Smooth muscle cell (in vitro differentiated cells): ENCODE data around the gene RNF123. TPM values are rescaled to one million over a fixed set of nuclear protein-coding genes. Genes with fewer than 3 reads are reported as not detected.
A peak's percentile ranks its signal among the peaks of the same experiment; 100 is the strongest.

Source experiments
- DNase-seq: peaks from one replicate; lab custom pipeline; 2025; ENCODE audit not compliant: unreplicated experiment; lab: John Stamatoyannopoulos, UW
- H2AFZ ChIP-seq: fragments of 200-600 bp; sonication (generic); 2 replicates; pipeline ENCODE4 v1.6.0; 2016; ENCODE audit warnings: antibody characterized with exemption, low read depth, mild to moderate bottlenecking
- H3F3A ChIP-seq: fragments of 200-600 bp; sonication (generic); 2 replicates; pipeline ENCODE4 v1.6.0; 2017; ENCODE audit warnings: antibody characterized with exemption, low read depth
- H3K27ac ChIP-seq: fragments of 200-600 bp; sonication (generic); 2 replicates; pipeline ENCODE4 v1.5.1; 2016; ENCODE audit warnings: low read depth, mild to moderate bottlenecking
- H3K27me3 ChIP-seq: fragments of 200-600 bp; sonication (generic); 2 replicates; pipeline ENCODE4 v1.6.1; 2016; ENCODE audit warnings: low read depth, mild to moderate bottlenecking
- H3K36me3 ChIP-seq: fragments of 200-600 bp; sonication (generic); 2 replicates; pipeline ENCODE4 v1.5.1; 2016; ENCODE audit warnings: low read depth
- H3K4me1 ChIP-seq: fragments of 200-600 bp; sonication (generic); 2 replicates; pipeline ENCODE4 v1.5.1; 2016; ENCODE audit warnings: low read depth
- H3K4me2 ChIP-seq: fragments of 200-600 bp; sonication (generic); 2 replicates; pipeline ENCODE4 v1.6.0; 2016; ENCODE audit warnings: mild to moderate bottlenecking
- H3K4me3 ChIP-seq: fragments of 200-600 bp; sonication (generic); 2 replicates; pipeline ENCODE4 v1.5.1; 2016; ENCODE audit warnings: mild to moderate bottlenecking
- H3K79me2 ChIP-seq: fragments of 200-600 bp; sonication (generic); 2 replicates; pipeline ENCODE4 v1.6.0; 2016; ENCODE audit warnings: low read depth, mild to moderate bottlenecking
- H3K9ac ChIP-seq: fragments of 200-600 bp; sonication (generic); 2 replicates; pipeline ENCODE4 v1.6.0; 2016; ENCODE audit warnings: low read depth
- H3K9me3 ChIP-seq: fragments of 200-600 bp; sonication (generic); replicated peaks from 2 replicates; pipeline ENCODE4 v1.5.1; 2016; ENCODE audit warnings: low read depth
- H4K20me1 ChIP-seq: fragments of 200-600 bp; sonication (generic); 2 replicates; pipeline ENCODE4 v1.6.0; 2016; ENCODE audit warnings: low read depth
- WGBS: methylation state at CpG from one replicate; pipeline ENCODE4 v1.1.7; 2016; ENCODE audit warnings: low lambda C conversion rate; 5-methylcytosine and 5-hydroxymethylcytosine counted together
- polyA plus RNA-seq: library from polyadenylated mRNA; unstranded; fragments of >200 nt; fragmentation: Nextera tagmentation; extraction: Ambion mirVana; gene quantifications from 2 replicates; pipeline ENCODE4 v1.2.1, GENCODE V29; 2016
- total RNA-seq: library from RNA; depleted of rRNA; stranded (reverse); fragments of >200 nt; gene quantifications from 2 replicates; pipeline ENCODE4 v1.2.3, GENCODE V29; 2014
- TF ChIP-seq, protein P1 (sequence below): fragments of 200-600 bp; sonication (generic); IDR thresholded peaks from 2 replicates; pipeline ENCODE4 v1.5.1; 2017; ENCODE audit warnings: borderline replicate concordance, mild to moderate bottlenecking, antibody characterized with exemption; ENCODE audit not compliant: insufficient read depth, poor library complexity, severe bottlenecking

Gene RNF123
- total and polyA plus RNA-seq, 2 experiments from 2014 or later, result 15.8 to 23.9 TPM

DNA sequence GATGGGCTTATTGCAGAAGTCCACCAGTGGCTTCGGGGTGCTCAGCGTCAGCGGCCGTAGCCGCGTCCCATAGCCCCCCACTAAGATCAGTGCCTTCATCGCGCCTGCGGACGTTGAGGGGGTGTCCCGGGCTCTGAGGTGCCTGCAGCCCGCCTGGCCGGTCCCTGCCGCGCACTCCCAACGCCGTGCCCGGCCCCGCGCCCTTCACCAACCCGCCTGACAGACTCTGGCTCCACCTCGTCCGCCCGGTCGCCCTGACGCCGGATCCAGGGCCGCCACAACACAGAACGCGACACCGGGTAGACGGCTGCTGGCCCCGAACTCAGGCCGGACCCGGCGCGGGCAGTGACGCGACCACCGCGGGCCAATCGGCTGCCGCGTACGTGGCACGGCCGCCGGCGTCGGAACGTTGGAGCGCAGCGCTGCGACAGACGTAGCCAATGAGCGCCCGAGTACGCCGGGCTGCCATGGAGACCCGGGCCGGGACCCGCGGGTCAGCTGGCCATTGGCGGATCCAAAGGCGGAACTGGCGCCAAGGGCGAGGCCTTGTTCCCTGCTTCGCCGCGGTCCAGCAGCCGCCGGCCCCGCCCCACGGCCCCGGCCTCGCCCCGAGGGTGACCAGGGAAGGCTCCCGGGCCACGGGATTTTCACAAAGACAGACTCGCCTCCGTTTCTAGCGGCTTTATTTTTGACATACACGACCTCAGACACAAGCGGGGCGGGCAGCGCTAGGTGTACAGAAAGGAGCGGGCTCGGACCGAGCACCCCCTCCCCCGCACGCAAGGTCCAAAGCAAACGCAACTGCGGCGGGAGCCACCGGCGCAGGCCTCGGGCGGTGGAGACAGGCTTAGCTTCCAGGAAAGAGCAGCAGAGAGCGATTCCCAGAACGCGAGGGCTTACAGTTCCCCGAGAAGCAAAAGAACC, 34.5 kb downstream of the RNF123 start, which contains the start of gene GMPPB:
TSS of gene GMPPB (minus strand) at position 324 of the 924 bp plus-strand sequence. CDS start at position 99, 225 bp downstream.
- Histone ChIP-seq H2AFZ (peak within 1 kb of the TSS; percentile 6), H3K9me3 (no peaks in the 10 kb centered on the region), H3K36me3 (no peaks in the 10 kb centered on the region), H3F3A (peaks cover 12% of the 10 kb centered on the region), H3K4me3 (peak within 1 kb of the TSS; percentile 73), H3K27ac (peak within 1 kb of the TSS; percentile 94), H3K4me2 (peak within 1 kb of the TSS; percentile 90), H3K27me3 (no peaks in the 10 kb centered on the region), H3K79me2 (peaks cover 13% of the 10 kb centered on the region), H3K4me1 (peaks cover 8% of the 10 kb centered on the region), H3K9ac (peak within 1 kb of the TSS; percentile 98), H4K20me1 (peaks cover 9% of the 10 kb centered on the region)
- TF ChIP-seq, protein P1, sequence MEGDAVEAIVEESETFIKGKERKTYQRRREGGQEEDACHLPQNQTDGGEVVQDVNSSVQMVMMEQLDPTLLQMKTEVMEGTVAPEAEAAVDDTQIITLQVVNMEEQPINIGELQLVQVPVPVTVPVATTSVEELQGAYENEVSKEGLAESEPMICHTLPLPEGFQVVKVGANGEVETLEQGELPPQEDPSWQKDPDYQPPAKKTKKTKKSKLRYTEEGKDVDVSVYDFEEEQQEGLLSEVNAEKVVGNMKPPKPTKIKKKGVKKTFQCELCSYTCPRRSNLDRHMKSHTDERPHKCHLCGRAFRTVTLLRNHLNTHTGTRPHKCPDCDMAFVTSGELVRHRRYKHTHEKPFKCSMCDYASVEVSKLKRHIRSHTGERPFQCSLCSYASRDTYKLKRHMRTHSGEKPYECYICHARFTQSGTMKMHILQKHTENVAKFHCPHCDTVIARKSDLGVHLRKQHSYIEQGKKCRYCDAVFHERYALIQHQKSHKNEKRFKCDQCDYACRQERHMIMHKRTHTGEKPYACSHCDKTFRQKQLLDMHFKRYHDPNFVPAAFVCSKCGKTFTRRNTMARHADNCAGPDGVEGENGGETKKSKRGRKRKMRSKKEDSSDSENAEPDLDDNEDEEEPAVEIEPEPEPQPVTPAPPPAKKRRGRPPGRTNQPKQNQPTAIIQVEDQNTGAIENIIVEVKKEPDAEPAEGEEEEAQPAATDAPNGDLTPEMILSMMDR, result no peak
- DNase-seq, result peak; percentile 82
- WGBS, result 2% methylated on average over 98 of the region's 102 CpGs

DNA sequence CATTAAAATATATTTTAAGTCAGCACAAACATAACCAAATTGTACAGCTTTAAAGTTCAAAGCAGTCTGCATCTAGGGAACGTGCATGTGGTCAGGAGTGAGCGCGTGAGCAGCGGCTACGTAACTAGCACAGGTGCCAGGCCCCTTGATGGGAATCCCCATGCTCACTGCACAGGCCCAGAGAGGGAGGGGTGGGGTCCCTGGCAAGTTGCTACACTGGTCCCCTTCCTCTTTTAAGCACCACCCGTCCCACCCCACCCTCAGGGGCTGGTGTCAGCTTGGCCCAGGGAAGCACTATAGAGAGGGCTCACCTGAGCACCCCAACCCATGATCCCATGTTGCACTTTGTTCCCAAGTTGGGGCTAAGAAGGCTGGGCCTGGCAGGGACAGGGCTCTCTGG, 35.2 kb downstream of the RNF123 start:
- Histone ChIP-seq H3K27ac (peak overlapping the region; percentile 94), H3K9me3 (no peaks in the 10 kb centered on the region), H3K36me3 (no peaks in the 10 kb centered on the region), H2AFZ (no peak overlapping the region), H3K79me2 (peaks cover 13% of the 10 kb centered on the region), H4K20me1 (peaks cover 5% of the 10 kb centered on the region), H3K27me3 (no peaks in the 10 kb centered on the region), H3K9ac (peak overlapping the region; percentile 98), H3K4me1 (peaks cover 6% of the 10 kb centered on the region), H3F3A (peaks cover 12% of the 10 kb centered on the region), H3K4me2 (peak overlapping the region; percentile 87), H3K4me3 (peak overlapping the region; percentile 73)
- no peak for DNase-seq
- WGBS, result 61% methylated on average over 6 of the region's 6 CpGs
- TF ChIP-seq, protein P1, result no peak

DNA sequence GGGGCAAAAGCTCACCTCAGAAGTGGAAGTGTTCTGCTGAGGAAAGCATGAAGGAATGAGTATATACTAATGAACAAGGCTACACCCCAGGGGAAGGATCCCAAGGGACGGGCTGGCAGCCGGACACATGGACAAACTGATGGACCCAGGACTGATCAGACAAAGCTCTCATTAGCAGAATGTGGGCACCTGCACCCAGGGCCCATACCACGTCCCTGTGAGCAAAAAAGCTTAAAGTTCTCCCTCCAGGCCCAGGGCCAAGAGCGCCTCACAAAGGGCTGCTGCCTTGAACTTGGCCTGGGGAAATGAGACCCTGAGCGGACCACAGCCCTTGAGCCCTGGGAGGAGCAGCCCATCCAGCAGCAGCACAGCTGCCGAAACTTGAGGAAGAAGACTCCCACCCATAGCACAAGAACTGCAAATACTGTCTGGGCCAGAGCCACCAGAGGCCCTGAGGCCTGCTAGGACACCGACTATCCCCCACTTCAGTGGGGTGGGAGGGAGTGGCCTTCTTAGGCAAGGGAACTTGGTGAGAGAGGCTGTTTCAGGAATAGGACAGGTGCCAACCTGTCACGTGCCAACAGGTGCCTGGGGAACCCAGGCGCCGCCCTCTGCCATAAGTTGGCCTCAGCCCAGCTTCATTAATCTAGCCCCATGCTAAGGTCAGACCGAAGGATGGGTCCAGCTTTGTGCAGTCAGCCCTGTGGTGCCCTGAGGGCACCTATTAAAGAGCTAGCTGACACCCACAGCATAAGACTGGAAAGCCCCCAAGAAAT, 36.7 kb downstream of the RNF123 start:
- Histone ChIP-seq H3K9me3 (no peaks in the 10 kb centered on the region), H4K20me1 (peaks cover 4% of the 10 kb centered on the region), H3K4me1 (peaks cover 6% of the 10 kb centered on the region), H3K27ac (peak overlapping the region; percentile 94), H3K36me3 (no peaks in the 10 kb centered on the region), H3K27me3 (no peaks in the 10 kb centered on the region), H3K9ac (no peak overlapping the region), H3K79me2 (peaks cover 13% of the 10 kb centered on the region), H3K4me3 (no peak overlapping the region), H2AFZ (no peak overlapping the region), H3F3A (peaks cover 12% of the 10 kb centered on the region), H3K4me2 (no peak overlapping the region)
- WGBS, result 98% methylated on average over 11 of the region's 11 CpGs
- DNase-seq, result no peak
- TF ChIP-seq, protein P1, result no peak
